ENCODE measurements around the gene RGS16.

RGS16 gene

DNA sequence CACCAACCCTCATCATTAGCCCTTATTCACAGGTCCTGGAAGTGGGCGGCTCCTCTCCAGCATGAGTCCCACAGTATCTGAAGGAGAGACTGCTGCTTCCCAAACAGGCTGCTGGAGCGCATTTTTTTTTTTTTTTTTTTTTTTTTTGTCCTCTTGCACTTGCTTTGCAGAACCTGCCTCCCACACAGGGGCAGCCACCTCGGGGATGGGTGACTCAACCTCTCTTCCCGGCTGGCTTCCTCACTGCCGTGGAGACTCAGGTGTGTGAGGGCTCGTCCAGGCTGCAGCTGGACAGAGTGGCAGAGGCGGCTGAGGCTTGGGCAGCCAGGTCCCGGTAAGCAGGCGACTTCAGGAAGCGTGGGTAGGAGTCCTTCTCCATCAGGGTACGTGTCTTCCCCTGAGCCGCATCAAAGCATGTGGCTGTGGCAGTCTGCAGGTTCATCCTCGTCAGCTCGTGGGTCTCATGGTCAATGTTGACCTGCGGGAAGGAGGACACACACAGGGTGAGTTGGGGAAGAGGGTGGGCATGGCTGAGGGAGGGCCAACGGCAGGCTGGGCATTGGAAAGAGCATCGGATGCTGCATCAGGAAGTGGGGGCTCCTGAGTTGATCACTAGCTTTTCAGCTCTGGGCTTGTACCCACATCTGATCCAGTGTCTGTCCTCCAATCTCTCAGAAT is 4.0 kb downstream of the RGS16 start:
- Histone ChIP-seq H3K36me3 (ENCODE audit: control insufficient read depth in 2 of 2, insufficient read depth in 1 of 2, low read length in 2 of 2) (peaks cover 17 to 46% of the 10 kb centered on the region in 2 experiments; a peak in 2 of 3 replicates), H3K4me3 (ENCODE audit: low read depth, low read length) (no peak overlapping the region), H3K4me1 (ENCODE audit: control insufficient read depth, insufficient read depth, low read length) (peaks cover 4% of the 10 kb centered on the region; the same call in 1 of the 2 replicates), H3K9me3 (ENCODE audit: control insufficient read depth, insufficient read depth, low read depth, low read length) (no peaks in the 10 kb centered on the region), H3K27ac (ENCODE audit: extremely low read depth, low read depth, low read length) (no peak overlapping the region)
- ChIA-PET CTCF (interaction anchor here (0.7 to 15.6 kb wide), 18 partner anchors 9 to 538 kb away, joined by 3 to 668 read pairs (median 5); partner anchors contain the start of genes NPL and RNASEL), POLR2A (interaction anchor here (1.2 kb wide), 1 partner anchor 184 kb away, joined by 4 read pairs; no protein-coding TSS in a partner anchor)
- TF ChIP-seq, protein P1, sequence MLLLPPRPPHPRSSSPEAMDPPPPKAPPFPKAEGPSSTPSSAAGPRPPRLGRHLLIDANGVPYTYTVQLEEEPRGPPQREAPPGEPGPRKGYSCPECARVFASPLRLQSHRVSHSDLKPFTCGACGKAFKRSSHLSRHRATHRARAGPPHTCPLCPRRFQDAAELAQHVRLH (tag by site-specific recombination; IDR thresholded peaks at IDR 0.05) = no peak
- 0 out of 2 replicates have a peak, but pooled peaks have one; percentile 27 for TF ChIP-seq ZFHX2 (tag by site-specific recombination; conservative IDR thresholded peaks at IDR 0.05)

DNA sequence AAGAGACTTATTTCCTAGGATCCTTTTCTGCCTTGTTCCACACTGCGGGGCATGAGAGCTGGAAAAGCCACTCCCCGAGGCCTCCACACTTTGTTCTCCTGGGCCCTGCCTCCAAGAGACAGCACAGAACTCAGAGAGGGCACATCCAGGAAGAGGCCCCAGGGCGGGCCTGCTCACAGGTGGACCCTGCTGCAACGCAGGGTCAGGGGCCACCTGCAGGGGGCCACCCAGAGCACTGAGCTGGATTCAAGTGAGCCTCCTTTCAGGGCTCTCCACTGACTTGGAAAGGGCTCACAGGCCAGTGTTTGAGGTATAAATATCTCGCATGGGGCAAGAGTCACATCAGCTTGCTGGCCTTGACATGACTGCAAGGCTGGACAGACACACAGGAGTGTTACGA is 4.8 kb downstream of the RGS16 start:
- Histone ChIP-seq H3K4me3 (ENCODE audit: low read depth, low read length) (no peak overlapping the region), H3K36me3 (ENCODE audit: control insufficient read depth in 2 of 2, insufficient read depth in 1 of 2, low read length in 2 of 2) (peaks cover 17 to 46% of the 10 kb centered on the region in 2 experiments; a peak in 2 of 3 replicates), H3K27ac (ENCODE audit: extremely low read depth, low read depth, low read length) (no peak overlapping the region), H3K4me1 (ENCODE audit: control insufficient read depth, insufficient read depth, low read length) (peaks cover 4% of the 10 kb centered on the region; the same call in 1 of the 2 replicates), H3K9me3 (ENCODE audit: control insufficient read depth, insufficient read depth, low read depth, low read length) (no peaks in the 10 kb centered on the region)
- POLR2A ChIA-PET = no interaction called here
- CTCF ChIA-PET = interaction anchor here (0.7 to 15.6 kb wide), 12 partner anchors 11 to 514 kb away, joined by 3 to 668 read pairs (median 4); partner anchors contain the start of genes NPL and RNASEL
- TF ChIP-seq ZBTB17 (tag by site-specific recombination; IDR thresholded peaks at IDR 0.05) = no peak
- TF ChIP-seq, protein P2, sequence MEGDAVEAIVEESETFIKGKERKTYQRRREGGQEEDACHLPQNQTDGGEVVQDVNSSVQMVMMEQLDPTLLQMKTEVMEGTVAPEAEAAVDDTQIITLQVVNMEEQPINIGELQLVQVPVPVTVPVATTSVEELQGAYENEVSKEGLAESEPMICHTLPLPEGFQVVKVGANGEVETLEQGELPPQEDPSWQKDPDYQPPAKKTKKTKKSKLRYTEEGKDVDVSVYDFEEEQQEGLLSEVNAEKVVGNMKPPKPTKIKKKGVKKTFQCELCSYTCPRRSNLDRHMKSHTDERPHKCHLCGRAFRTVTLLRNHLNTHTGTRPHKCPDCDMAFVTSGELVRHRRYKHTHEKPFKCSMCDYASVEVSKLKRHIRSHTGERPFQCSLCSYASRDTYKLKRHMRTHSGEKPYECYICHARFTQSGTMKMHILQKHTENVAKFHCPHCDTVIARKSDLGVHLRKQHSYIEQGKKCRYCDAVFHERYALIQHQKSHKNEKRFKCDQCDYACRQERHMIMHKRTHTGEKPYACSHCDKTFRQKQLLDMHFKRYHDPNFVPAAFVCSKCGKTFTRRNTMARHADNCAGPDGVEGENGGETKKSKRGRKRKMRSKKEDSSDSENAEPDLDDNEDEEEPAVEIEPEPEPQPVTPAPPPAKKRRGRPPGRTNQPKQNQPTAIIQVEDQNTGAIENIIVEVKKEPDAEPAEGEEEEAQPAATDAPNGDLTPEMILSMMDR (tag by site-specific recombination; IDR thresholded peaks at IDR 0.05) = 0 out of 2 replicates have a peak, but pooled peaks have one; percentile 45

DNA sequence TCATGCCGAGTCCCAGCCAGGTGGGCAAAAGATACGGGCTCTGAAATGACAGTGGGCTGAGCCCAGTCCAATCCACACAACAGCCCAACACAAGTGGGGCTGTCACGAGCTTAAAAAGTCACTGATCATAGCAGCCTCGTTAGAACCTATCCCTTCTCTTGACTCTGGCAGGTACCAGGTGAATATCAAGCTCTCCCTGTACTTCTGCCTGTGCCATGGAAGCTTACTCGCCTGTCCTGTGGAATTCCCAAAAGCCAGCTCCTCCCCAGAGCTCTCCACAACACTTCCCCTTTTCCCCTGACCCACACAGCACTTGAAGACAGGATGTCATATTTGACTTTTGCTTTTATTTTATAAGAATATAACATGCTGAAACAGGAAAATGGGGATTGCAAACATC is 5.9 kb downstream of the RGS16 start:
- Histone ChIP-seq H3K4me3 (ENCODE audit: low read depth, low read length) (no peak overlapping the region), H3K36me3 (ENCODE audit: control insufficient read depth in 2 of 2, insufficient read depth in 1 of 2, low read length in 2 of 2) (peaks cover 17 to 46% of the 10 kb centered on the region in 2 experiments; a peak in 2 of 3 replicates), H3K4me1 (ENCODE audit: control insufficient read depth, insufficient read depth, low read length) (peaks cover 4% of the 10 kb centered on the region; the same call in 1 of the 2 replicates), H3K27ac (ENCODE audit: extremely low read depth, low read depth, low read length) (no peak overlapping the region), H3K9me3 (ENCODE audit: control insufficient read depth, insufficient read depth, low read depth, low read length) (no peaks in the 10 kb centered on the region)
- no peak for TF ChIP-seq ZNF292 (tag by site-specific recombination; IDR thresholded peaks at IDR 0.05; ENCODE audit: borderline replicate concordance, low read depth)
- 0 out of 2 replicates have a peak, but pooled peaks have one; percentile 22 for TF ChIP-seq ZNF341 (tag by site-specific recombination; IDR thresholded peaks at IDR 0.05; ENCODE audit: low read depth)
- ChIA-PET POLR2A (no interaction called here), CTCF (interaction anchor here (0.5 to 15.6 kb wide), 14 partner anchors 9 to 487 kb away, joined by 3 to 668 read pairs (median 4); partner anchors contain the start of gene NPL)

DNA sequence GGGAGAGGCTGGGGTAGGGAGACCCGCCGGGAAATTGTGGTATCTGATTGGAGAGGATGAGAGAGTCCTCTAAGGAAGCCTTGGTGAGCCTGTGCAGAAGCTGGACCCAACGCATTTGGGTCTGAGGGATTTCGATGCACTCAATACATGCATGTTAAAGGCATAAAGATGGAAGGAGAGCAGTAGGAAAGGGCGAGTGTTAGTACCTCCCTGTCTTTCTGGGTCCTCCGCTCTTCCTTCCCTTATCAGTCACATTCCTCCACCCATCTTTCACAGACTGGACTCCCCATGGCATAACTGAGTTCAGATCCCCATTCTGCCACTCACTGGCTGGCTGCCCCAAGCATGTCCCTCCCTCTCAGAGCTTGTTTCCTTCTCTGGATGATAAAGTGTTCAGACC is 7.3 kb downstream of the RGS16 start:
- Histone ChIP-seq H3K36me3 (ENCODE audit: control insufficient read depth in 2 of 2, insufficient read depth in 1 of 2, low read length in 2 of 2) (peaks cover 12 to 33% of the 10 kb centered on the region in 2 experiments; a peak in 2 of 3 replicates), H3K9me3 (ENCODE audit: control insufficient read depth, insufficient read depth, low read depth, low read length) (no peaks in the 10 kb centered on the region), H3K4me3 (ENCODE audit: low read depth, low read length) (no peak overlapping the region), H3K27ac (ENCODE audit: extremely low read depth, low read depth, low read length) (no peak overlapping the region), H3K4me1 (ENCODE audit: control insufficient read depth, insufficient read depth, low read length) (no peaks in the 10 kb centered on the region)
- TF ChIP-seq SP3 (tag by site-specific recombination; IDR thresholded peaks at IDR 0.05) (no peak), MZF1 (tag by site-specific recombination; IDR thresholded peaks at IDR 0.05; ENCODE audit: borderline replicate concordance) (peak; percentile 48; the same call in 1 of the 2 replicates), ZNF658 (tag by site-specific recombination; IDR thresholded peaks at IDR 0.05) (no peak), ZNF184 (tag by site-specific recombination; IDR thresholded peaks at IDR 0.05) (no peak), ZNF629 (tag by site-specific recombination; IDR thresholded peaks at IDR 0.05) (no peak), ZNF335 (tag by site-specific recombination; conservative IDR thresholded peaks at IDR 0.05) (no peak)
- TF ChIP-seq, protein P3, sequence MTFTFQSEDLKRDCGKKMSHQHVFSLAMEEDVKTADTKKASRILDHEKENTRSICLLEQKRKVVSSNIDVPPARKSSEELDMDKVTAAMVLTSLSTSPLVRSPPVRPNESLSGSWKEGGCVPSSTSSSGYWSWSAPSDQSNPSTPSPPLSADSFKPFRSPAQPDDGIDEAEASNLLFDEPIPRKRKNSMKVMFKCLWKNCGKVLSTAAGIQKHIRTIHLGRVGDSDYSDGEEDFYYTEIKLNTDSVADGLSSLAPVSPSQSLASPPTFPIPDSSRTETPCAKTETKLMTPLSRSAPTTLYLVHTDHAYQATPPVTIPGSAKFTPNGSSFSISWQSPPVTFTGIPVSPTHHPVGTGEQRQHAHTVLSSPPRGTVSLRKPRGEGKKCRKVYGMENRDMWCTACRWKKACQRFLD (tag by site-specific recombination; IDR thresholded peaks at IDR 0.05) = no peak
- ChIA-PET POLR2A (no interaction called here), CTCF (interaction anchor here (0.6 to 15.6 kb wide), 10 partner anchors 10 to 1036 kb away, joined by 3 to 668 read pairs (median 6); partner anchors contain the start of gene NPL)

Measured in HEK293 (cell line).